Measurements from ENCODE around the gene VWA5B1. TPM values are rescaled to one million over a fixed set of nuclear protein-coding genes. Genes with fewer than 3 reads are reported as not detected.

VWA5B1 gene
- total RNA-seq, 1 donor from 2014 or later: 0.13 TPM

DNA sequence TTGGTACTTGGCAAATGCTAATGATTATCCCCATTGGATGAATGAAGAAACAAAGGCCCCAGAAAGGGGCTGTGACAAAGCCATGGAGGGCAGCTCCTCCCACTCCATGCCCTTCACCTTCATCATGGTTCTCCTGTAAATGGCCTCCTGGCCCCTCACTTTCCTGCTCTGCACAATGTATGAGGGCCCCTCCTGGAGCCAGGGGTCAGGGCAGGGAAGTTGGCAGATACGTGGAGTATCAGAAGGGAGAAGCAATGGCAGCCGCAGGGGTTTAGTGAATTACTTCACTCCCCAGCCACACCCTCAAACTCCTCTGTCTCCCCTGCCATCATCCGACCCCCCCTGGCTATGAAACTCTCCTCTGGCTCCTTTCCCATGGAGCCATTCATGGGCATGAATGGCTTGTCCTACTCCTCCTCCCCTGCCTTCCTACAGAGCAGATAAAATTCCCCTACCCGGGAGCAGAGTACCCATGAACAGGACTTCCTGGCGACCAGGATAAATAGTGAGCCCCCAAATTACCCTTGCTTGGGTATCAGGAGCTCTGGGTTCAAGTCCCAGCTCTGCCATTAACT lies 109.0 kb downstream of the VWA5B1 start:
- intact Hi-C loops (cut with DNase I): no loop called here
- DNase-seq (no peak), ATAC-seq (ENCODE audit: poor library complexity) (no peak)

DNA sequence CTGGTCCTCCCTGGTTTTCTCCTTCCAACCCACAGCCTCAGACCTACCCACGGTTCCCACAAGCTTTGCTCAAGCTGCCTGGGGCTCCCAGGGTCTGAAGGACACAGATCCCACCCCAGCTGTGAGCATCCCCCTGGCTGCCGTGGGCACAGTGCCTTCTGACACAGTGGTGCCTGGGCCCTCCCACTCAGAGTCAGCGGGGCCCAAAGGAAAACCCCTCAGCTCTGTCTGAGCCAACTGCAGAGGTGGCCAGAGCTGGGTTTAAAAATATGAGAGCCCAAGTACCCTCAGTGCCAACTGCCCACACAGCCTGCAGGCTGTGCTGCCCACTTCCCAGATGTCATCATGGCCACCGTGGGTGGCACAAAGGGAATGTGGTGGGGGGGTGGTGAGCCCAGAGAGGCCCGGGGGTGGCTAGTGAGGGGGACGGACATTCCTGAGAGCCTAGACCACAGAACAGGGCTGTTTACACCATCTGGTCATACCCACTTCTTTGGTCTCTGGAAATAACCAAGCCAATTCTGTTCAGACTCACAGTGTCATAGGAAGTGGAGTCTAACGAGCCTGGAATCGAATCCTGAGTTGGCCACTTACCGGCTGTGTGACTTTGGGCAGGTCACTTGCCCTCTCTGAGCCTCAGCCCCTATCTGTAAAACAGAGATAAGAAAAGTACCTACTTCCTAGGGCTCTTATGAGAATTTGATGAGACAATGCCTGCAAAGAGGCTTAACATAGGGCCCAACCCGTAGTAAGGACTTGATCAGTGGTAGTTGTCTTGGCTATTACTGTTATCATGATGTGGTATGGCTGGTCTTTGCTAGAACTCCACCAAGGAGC lies 109.9 kb downstream of the VWA5B1 start:
- intact Hi-C loops (cut with DNase I): no loop called here
- no peak for DNase-seq
- ATAC-seq (ENCODE audit: poor library complexity): no peak

DNA sequence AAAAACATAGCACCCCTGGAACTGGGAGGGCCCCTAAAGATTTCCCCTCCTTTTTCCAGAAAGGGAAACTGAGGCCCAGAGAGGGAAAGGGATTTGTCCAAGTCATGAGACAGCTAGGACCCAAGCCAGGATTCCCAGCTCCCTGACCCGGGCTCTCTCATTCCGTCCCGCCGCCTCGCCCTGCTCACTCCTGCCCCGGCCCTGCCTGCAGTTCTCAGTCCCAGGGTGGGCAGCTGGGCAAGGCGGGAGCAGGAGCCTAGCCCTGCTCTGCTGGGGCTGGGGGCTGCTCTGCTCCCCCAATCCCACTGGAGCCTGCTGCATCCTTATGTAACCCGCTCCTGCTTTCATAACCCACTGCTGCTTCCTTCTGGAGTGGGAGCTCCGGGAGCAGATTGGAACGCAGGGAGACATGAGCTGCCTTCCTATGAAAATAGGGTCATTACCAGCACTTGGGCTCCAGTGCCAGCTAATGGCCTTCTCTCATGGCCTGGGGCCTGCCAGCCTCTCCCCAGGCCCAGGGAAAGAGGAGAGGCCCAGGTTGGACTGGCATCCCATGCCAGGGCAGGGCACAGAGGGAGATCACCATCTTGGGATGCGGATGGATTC lies 110.8 kb downstream of the VWA5B1 start:
- DNase-seq: no peak
- intact Hi-C loops (cut with DNase I): no loop called here
- no peak for ATAC-seq (ENCODE audit: poor library complexity)

DNA sequence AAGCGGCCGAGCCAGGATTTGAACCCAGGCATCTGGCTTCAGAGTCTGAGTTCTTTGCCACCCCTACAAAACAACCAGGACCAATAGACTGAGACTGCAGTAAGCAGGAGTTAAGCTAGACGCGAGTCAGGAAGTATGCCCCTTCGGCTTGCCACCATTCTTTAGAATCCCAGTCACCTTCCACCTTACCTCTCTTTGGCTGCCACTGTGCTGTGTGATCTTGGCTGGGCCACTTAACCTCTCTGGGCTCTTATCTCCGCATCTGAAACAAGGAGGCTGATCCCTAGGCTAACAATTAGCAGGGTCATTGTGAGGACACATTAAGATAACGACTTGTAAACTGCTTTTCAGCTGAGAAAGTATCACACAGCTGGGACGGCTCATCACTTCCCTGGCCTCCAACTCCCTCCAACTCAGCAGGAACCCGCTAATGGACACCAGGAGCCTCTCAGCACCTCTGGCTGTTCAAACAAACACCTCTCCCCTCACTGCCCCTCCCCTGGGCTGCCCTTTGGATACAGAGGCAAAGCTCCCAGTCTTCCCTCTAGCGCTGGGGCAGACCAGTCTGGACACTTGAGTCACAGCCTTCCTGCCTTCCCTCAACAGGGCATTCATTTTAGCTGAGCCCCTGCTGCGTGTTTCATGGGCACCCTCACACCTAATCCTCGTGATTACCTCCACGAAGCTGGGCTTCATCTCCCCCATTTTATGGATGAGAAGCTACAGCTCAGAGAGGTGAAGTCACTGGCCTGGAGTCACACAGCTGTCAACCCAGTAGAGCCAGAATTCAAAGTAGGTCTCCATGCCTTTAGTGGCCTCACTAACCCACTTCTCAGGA lies 112.1 kb downstream of the VWA5B1 start:
- no peak for ATAC-seq (ENCODE audit: poor library complexity)
- no peak for DNase-seq
- intact Hi-C loops (cut with DNase I): no loop called here

DNA sequence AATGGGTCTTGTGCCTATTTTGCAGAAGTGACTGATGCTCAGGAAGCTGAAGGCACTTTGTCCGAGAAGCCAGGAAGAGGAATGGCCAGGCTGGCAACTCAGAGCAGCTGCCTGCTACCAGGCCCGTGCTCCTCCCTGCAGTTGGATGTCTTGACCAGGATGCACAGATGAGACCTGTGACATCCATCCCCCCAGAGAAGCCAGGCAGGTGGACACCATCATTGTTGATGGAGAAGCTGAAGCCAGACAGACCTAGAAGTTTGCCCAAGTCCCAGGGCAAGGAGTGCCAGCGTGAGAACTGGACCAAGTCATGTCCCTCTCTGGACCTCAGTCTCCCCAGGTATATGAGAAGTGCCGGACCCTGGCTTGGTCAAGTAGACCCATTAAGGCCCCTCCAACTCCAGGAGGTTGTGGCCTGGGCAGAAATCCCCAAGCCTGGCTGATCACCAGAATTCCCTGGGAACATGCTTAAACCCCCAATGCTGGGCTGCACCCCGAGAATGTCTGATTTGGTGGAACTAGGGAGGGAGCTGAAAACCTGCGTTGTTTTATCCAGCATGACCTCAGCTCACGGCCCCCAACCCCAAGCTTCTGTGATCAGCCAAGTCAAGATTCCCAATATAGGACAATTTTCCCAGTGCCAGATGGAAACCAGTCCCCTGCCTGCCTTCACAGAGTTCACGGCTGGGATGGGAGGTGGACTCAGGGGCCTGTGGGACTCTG lies 112.9 kb downstream of the VWA5B1 start:
- DNase-seq: no peak
- no peak for ATAC-seq (ENCODE audit: poor library complexity)
- intact Hi-C loops (cut with DNase I): no loop called here

DNA sequence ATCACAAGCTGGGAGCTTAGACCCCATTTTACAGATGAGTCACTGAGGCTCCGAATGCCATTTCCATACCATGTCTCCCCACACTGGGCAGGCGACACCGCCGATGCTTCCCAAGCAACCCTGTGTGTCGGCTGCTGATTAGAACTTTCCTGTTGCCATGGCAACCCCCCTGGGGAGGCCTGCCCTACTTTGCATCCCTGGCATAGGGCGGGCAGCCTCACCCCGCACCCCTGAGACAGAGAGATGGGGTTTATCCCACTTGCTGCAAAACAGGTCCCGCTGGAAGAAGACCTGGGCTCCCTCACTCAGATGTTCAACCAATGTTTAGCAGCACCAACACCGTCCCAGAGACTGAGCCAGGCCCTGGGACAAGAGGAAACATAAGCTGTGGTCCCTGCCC lies 113.8 kb downstream of the VWA5B1 start:
- no peak for DNase-seq
- no peak for ATAC-seq (ENCODE audit: poor library complexity)
- intact Hi-C loops (cut with DNase I): no loop called here

Other genes with a start within 250 kb of the VWA5B1 start
- 56.7 TPM for gene PLA2G5, start 220.7 kb upstream of the VWA5B1 start, total RNA-seq
- not detected for gene PLA2G2D, start 171.3 kb upstream of the VWA5B1 start, total RNA-seq
- not detected for gene PLA2G2F, start 151.6 kb upstream of the VWA5B1 start, total RNA-seq
- gene UBXN10, start 104.8 kb upstream of the VWA5B1 start, total RNA-seq: 2.2 TPM
- not detected for gene PLA2G2C, start 104.4 kb upstream of the VWA5B1 start, total RNA-seq
- 10.0 TPM for gene CAMK2N1, start 195.3 kb downstream of the VWA5B1 start, total RNA-seq
- 42.1 TPM for gene MUL1, start 217.3 kb downstream of the VWA5B1 start, total RNA-seq